Uterus (tissue), 2 donors: Measurements from ENCODE around the gene KDM4C.

Experiments
- CTCF ChIP-seq, 4 experiments: fragments of 200-600 bp in 2 of 4; fragments of 450-650 bp in 2 of 4; sonication (generic) in 2 of 4; IDR thresholded peaks; one replicate each; pipeline ENCODE4 v1.5.1; 2016 to 2019; ENCODE audit warnings: antibody characterized with exemption in 4 of 4, mild to moderate bottlenecking in 2 of 4, moderate library complexity in 1 of 4
- POLR2A ChIP-seq, 2 donors: fragments of 450-650 bp; IDR thresholded peaks; one replicate each; pipeline ENCODE4 v1.6.1; 2016; ENCODE audit warnings: antibody characterized with exemption in 2 of 2, mild to moderate bottlenecking in 1 of 2, moderate library complexity in 1 of 2

DNA sequence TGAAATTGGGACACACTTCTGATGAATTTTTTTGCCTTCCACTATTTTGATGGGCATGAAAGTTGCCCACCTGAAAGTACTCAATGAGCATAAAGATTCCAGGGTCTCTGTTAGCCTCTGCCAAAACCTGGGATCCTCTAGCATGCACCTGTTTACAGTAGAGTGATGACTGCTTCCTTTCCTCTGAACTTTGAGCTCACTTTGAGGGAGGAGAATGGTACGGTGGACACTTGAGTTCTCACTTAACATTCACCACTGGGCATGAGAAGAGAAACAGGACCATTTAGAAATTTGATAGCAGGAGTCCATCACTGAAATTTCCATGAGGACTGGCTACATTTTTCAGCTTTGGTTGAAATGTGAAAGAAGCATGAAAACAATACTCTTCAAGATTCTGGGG is 374.8 kb downstream of the KDM4C start:
- TF ChIP-seq CTCF (IDR thresholded peaks at IDR 0.05): no peak
- no peak for TF ChIP-seq POLR2A (IDR thresholded peaks at IDR 0.05)
